GM12864 (cell line): ENCODE data around the gene UBE4B.
"Not testable (repeated sequence)": the region's sequence is repeated elsewhere in the genome, so short reads cannot be mapped to it uniquely, and the experiment has no call there.

Experiments used
- DNase-seq: peaks from one replicate; pipeline ENCODE4 v3.0.0-alpha.2; 2011; ENCODE audit warnings: low read depth
- H3K4me3 ChIP-seq: 2 replicates; pipeline ENCODE4 v1.5.1; 2011; ENCODE audit warnings: mild to moderate bottlenecking, low read depth, low read length, control low read depth
- TF ChIP-seq, protein P1 (sequence below): IDR thresholded peaks from 2 replicates; pipeline ENCODE4 v1.5.1; 2011; ENCODE audit warnings: low read depth, mild to moderate bottlenecking, moderate library complexity, low read length, control low read depth, inconsistent platforms; ENCODE audit errors: missing control alignments

UBE4B gene

DNA sequence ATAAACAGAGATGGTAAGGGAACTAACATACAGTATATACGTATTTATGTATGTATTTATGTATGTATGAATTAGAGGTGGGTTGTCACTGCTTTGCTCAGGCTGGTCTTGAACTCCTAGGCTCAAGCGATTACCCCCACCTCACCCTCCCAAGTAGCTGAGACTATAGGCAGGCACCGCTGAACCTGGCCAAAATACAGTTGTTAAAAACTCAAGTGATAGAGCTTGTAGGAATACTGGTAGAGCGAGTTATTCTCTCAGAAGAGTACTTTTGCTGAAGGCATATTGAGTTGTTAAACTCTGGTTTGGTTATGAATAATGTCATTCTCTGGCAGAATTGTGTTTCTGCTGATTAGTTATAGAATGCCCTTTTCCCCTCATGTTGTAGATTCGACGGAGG lies 38.9 kb downstream of the UBE4B start:
- DNase-seq, result no peak
- TF ChIP-seq, protein P1, sequence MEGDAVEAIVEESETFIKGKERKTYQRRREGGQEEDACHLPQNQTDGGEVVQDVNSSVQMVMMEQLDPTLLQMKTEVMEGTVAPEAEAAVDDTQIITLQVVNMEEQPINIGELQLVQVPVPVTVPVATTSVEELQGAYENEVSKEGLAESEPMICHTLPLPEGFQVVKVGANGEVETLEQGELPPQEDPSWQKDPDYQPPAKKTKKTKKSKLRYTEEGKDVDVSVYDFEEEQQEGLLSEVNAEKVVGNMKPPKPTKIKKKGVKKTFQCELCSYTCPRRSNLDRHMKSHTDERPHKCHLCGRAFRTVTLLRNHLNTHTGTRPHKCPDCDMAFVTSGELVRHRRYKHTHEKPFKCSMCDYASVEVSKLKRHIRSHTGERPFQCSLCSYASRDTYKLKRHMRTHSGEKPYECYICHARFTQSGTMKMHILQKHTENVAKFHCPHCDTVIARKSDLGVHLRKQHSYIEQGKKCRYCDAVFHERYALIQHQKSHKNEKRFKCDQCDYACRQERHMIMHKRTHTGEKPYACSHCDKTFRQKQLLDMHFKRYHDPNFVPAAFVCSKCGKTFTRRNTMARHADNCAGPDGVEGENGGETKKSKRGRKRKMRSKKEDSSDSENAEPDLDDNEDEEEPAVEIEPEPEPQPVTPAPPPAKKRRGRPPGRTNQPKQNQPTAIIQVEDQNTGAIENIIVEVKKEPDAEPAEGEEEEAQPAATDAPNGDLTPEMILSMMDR, result no peak
- no peak overlapping the region for H3K4me3 ChIP-seq

DNA sequence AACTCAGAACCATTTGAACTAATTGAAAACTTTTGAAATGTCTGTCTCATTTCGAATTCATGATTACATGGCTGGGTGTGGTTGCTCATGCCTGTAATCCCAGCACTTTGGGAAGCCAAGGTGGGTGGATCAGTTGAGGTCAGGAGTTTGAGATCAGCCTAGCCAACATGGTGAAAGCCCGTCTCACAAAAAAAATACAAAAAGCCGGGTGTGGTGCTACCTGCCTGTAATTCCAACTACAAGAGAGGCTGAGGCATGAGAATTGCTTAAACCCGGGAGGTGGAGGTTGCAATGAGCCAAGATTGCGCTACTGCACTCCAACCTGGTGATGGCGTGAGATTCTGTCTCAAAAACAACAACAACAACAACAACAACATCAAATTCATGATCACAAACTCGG lies 40.6 kb downstream of the UBE4B start:
- not testable (repeated sequence) for H3K4me3 ChIP-seq, DNase-seq

DNA sequence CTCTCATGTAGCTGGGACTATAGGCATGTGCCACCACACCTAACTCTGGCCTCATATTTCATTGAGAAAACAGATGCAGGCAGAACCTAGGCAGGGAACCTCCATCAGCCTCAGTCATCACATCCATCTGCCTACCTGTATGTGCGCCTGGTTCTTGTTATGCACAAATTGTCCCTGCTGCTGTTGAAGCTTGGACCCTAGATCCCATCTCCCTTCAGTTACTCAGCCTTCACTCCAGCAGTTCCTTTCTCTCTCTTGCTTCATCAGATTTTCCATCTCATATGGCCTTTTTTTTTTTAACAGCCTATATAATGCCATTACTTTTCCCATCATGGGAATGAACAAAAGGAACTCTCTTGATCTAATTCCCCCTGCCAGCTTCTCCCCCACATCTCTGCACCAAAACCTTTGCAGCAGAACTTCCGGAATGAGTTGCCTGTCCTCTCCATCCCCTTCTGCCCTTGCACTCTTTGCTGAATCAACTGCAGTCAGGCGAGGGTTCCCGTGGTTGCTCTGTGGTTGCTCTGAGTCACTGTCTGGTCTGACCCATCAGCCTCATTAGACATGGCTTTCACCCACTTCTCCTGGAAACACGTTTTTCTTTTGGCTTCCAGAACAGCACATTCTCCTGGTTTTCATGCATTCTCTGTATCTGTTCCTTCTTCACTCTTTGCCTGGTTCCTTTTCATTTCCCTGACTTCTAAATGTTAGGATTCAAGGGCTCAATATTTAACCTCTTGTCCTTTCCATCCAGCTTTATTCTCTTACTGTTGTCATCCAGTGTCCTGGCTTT lies 41.5 kb downstream of the UBE4B start:
- TF ChIP-seq, protein P1, result no peak
- no peak overlapping the region for H3K4me3 ChIP-seq
- DNase-seq, result peak; percentile 38

- H3K4me3 ChIP-seq, result no peak overlapping the region
- TF ChIP-seq, protein P1, result no peak
- no peak for DNase-seq
Measured at GRCh38 chr1:10074852-10075730, 42.3 kb downstream of the UBE4B start.

GRCh38 chr1:10075732-10076131 lies 43.0 kb downstream of the UBE4B start:
- no peak for DNase-seq
- H3K4me3 ChIP-seq, result no peak overlapping the region
- TF ChIP-seq, protein P1, result no peak

GRCh38 chr1:10078494-10078893 lies 45.7 kb downstream of the UBE4B start:
- DNase-seq, result no peak

DNA sequence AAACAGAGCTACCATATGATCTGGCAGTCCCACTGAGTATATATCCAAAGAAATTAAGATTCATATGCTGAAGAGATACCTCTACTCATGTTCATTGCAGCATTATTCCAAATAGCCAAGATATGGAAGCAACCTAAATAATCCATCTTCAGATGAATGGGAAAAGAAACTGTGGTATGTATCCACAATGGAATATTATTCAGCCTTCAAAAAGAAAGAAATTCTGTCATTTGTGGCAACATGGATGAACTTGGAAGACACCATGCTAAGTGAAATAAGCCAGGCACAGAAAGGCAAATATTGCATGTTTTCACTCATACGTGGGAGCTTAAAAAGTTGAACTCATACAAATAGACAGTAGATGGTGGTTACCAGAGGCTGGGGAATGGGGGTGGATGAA lies 47.8 kb downstream of the UBE4B start:
- TF ChIP-seq, protein P1, result no peak
- no peak for DNase-seq

More at GRCh38 chr1:10078494-10078893, 45.7 kb downstream of the UBE4B start:
- H3K4me3 ChIP-seq, result no peak overlapping the region
- TF ChIP-seq, protein P1, result no peak

More for the DNA sequence above, 47.8 kb downstream of the UBE4B start:
- no peak overlapping the region for H3K4me3 ChIP-seq
